Measurements from ENCODE around the gene MUC4. TPM values are rescaled to one million over a fixed set of nuclear protein-coding genes. Genes with fewer than 3 reads are reported as not detected.

The MUC4 gene
- total and polyA plus RNA-seq, 3 donors from 2014 or later = 1.8 to 4.7 (median 4.0) TPM

DNA sequence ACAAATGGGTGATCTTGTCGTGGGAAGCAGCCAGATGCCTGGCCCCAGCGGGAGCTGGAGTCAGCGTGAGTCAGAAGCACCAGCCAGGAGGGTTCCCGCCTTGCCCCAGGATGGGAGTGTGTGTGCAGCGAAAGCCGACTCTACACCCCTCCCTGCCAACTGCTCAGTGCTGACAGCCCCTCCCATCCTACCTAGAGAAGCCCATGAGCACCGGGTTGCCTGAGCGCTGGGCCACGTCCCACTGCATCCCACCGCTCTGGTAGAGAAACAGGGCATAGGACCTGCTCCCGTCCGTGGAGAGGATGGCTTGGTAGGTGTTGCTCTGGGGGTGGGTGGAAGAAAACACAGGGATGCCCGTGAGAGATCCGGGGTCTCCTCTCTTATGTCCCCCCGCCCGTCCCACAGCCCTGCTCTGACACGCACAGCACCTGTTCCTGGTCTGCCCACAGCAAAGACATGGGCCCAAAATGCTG lies 42.9 kb downstream of the MUC4 start:
- Histone ChIP-seq H3K4me1 (no peaks in the 10 kb centered on the region), H3K36me3 (ENCODE audit: low read depth, missing control alignments) (no peaks in the 10 kb centered on the region), H3K27me3 (no peaks in the 10 kb centered on the region), H3K27ac (no peak overlapping the region), H3K4me3 (no peak overlapping the region), H3K9me3 (no peaks in the 10 kb centered on the region)
- WGBS, 2 donors = 82 to 90% methylated on average over 12 to 17 of the region's 17 CpGs
- peak; percentile 11 for DNase-seq
- TF ChIP-seq POLR2A (IDR thresholded peaks at IDR 0.05) = no peak
- TF ChIP-seq, protein P1, sequence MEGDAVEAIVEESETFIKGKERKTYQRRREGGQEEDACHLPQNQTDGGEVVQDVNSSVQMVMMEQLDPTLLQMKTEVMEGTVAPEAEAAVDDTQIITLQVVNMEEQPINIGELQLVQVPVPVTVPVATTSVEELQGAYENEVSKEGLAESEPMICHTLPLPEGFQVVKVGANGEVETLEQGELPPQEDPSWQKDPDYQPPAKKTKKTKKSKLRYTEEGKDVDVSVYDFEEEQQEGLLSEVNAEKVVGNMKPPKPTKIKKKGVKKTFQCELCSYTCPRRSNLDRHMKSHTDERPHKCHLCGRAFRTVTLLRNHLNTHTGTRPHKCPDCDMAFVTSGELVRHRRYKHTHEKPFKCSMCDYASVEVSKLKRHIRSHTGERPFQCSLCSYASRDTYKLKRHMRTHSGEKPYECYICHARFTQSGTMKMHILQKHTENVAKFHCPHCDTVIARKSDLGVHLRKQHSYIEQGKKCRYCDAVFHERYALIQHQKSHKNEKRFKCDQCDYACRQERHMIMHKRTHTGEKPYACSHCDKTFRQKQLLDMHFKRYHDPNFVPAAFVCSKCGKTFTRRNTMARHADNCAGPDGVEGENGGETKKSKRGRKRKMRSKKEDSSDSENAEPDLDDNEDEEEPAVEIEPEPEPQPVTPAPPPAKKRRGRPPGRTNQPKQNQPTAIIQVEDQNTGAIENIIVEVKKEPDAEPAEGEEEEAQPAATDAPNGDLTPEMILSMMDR (IDR thresholded peaks at IDR 0.05) = no peak
- intact Hi-C loops (cut with DNase I; ENCODE audit: low total_unique reads) = no loop called here

GRCh38 chr3:195768414-195768813 lies 43.3 kb downstream of the MUC4 start:
- Histone ChIP-seq H3K27me3 (no peaks in the 10 kb centered on the region), H3K4me3 (no peak overlapping the region), H3K4me1 (no peaks in the 10 kb centered on the region), H3K27ac (no peak overlapping the region), H3K9me3 (no peaks in the 10 kb centered on the region), H3K36me3 (ENCODE audit: low read depth, missing control alignments) (no peaks in the 10 kb centered on the region)
- 76 to 78% methylated on average over 6 of the region's 6 CpGs for WGBS, 2 donors
- peak; percentile 5 for DNase-seq
- intact Hi-C loops (cut with DNase I; ENCODE audit: low total_unique reads) = no loop called here
- no peak for TF ChIP-seq POLR2A (IDR thresholded peaks at IDR 0.05)
- TF ChIP-seq, protein P1 (IDR thresholded peaks at IDR 0.05) = no peak

GRCh38 chr3:195767792-195768191 lies 43.9 kb downstream of the MUC4 start:
- Histone ChIP-seq H3K4me1 (no peaks in the 10 kb centered on the region), H3K27ac (no peak overlapping the region), H3K27me3 (no peaks in the 10 kb centered on the region), H3K36me3 (ENCODE audit: low read depth, missing control alignments) (no peaks in the 10 kb centered on the region), H3K9me3 (no peaks in the 10 kb centered on the region), H3K4me3 (no peak overlapping the region)
- WGBS, 2 donors = 77 to 80% methylated on average over 10 of the region's 10 CpGs
- peak; percentile 0 for DNase-seq
- intact Hi-C loops (cut with DNase I; ENCODE audit: low total_unique reads) = no loop called here
- TF ChIP-seq, protein P1 (IDR thresholded peaks at IDR 0.05) = no peak
- TF ChIP-seq POLR2A (IDR thresholded peaks at IDR 0.05) = no peak

DNA sequence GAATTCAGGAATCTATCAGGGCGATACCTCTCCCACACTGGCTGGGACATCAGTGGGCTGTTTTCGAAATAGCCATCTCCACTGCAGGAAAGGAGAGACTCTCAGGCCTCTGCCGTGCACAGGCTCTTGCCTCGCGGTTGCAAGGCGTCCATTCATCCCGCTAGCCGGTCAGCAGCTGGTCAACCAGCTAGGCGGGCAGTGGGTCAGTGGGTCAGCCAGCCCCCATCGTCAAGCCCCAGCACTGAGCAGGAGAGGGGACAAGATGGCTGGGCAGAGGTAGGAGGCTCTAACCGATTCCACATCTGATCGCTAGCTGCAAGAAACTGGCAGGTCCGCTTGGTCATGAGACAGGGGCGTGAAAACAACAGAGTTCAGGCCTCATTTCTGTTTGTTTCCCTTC lies 45.1 kb downstream of the MUC4 start:
- H3K36me3 ChIP-seq (ENCODE audit: low read depth, missing control alignments) = no peaks in the 10 kb centered on the region
- peak; percentile 6 for DNase-seq
- WGBS, 2 donors = 93 to 95% methylated on average over 4 to 14 of the region's 14 CpGs
- no peak overlapping the region for H3K4me3 ChIP-seq
- no peak overlapping the region for H3K27ac ChIP-seq
- no peaks in the 10 kb centered on the region for H3K27me3 ChIP-seq
- intact Hi-C loops (cut with DNase I; ENCODE audit: low total_unique reads) = no loop called here
- H3K9me3 ChIP-seq = no peaks in the 10 kb centered on the region
- TF ChIP-seq, protein P1 (IDR thresholded peaks at IDR 0.05) = no peak
- no peak for TF ChIP-seq POLR2A (IDR thresholded peaks at IDR 0.05)
- H3K4me1 ChIP-seq = peaks cover 3% of the 10 kb centered on the region

DNA sequence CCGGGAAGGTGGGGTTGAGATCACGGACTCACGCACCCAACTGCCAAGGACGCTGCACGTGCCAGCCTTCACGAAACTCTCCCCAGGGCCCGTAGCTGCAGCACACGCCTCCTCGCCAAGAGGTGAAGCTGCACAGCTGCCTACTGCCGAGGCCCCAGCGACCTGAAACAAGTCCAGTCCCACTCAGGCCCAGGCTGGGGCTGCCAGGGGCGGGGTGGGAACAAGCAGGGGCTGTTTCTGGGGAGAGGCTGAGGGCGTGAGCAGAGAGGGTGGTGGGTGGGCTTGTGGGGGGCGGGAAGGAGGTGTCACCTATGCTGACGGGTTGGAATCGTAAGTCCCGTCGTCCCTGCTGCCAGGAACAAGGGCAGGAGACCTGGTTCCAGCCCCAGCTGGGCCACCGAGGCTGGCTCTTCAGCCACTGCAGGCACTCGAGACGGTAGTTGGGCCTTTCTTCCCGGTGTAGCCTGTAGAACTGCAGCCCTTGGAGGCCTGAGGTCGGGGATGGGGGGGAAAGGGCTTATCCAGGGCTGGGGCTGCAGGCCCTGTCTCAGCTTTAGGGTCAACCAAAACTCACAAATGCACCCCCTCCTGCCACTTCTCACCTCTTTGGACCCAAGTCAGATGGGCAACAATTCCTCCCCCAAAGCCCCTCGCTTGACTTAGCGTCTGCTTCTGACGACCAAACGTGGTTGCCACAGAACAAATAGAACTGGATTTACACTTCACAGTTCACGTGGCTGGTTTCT lies 46.6 kb downstream of the MUC4 start:
- H3K27me3 ChIP-seq = no peaks in the 10 kb centered on the region
- intact Hi-C loops (cut with DNase I; ENCODE audit: low total_unique reads) = no loop called here
- 93 to 96% methylated on average over 21 to 28 of the region's 28 CpGs for WGBS, 2 donors
- H3K36me3 ChIP-seq (ENCODE audit: low read depth, missing control alignments) = no peaks in the 10 kb centered on the region
- DNase-seq = no peak
- H3K9me3 ChIP-seq = no peaks in the 10 kb centered on the region
- H3K4me1 ChIP-seq = peaks cover 6% of the 10 kb centered on the region
- TF ChIP-seq POLR2A (IDR thresholded peaks at IDR 0.05) = no peak
- TF ChIP-seq, protein P1 (IDR thresholded peaks at IDR 0.05) = no peak
- H3K4me3 ChIP-seq = no peak overlapping the region
- no peak overlapping the region for H3K27ac ChIP-seq

All from testis (tissue), 3 donors.